GM12878 (cell line): ENCODE measurements around the gene SMURF1. TPM values are rescaled to one million over a fixed set of nuclear protein-coding genes. Genes with fewer than 3 reads are reported as not detected.

Experiments
- ATAC-seq: fragments of 200-7000 bp; cut with Tn5 transposase; 3 replicates; pipeline ENCODE4 v1.9.1; 2020; ENCODE audit warnings: mild to moderate bottlenecking, moderate library complexity
- BruUV-seq: library from RNA; stranded (reverse); fragments of 400-500 nt; replicated peaks from 2 replicates; lab custom pipeline; 2021; lab: Mats Ljungman, UMichigan
- CTCF ChIA-PET: fragments of 300-600 bp; sonication (Branson Sonifier 250); formaldehyde crosslinking; extraction: SDS; loops from one replicate; lab custom pipeline; 2021; ENCODE audit warnings: inconsistent platforms; lab: Yijun Ruan, JAX
- POLR2A ChIA-PET: fragments of 350-600 bp; formaldehyde crosslinking; extraction: SDS; loops from one replicate; lab custom pipeline; 2021; ENCODE audit warnings: inconsistent platforms; lab: Charles Lee
- RAD21 ChIA-PET: fragments of 300-600 bp; sonication (Branson Sonifier 250); formaldehyde crosslinking; loops from one replicate; lab custom pipeline; 2023; ENCODE audit warnings: antibody characterized with exemption; ENCODE audit not compliant: unreplicated experiment; lab: Charles Lee
- SMC1A ChIA-PET: fragments of 300-600 bp; sonication (Branson Sonifier 250); formaldehyde crosslinking; loops from one replicate; lab custom pipeline; 2023; ENCODE audit not compliant: unreplicated experiment, uncharacterized antibody; lab: Charles Lee
- DNase-seq: peaks from one replicate; pipeline ENCODE4 v3.0.0-alpha.2; 2011; ENCODE audit warnings: low read depth, low spot score
- FAIRE-seq: peaks from 3 replicates; lab custom pipeline; 2011; peaks lifted over from hg19 to GRCh38; lab: Jason Lieb, UNC
- H2AFZ ChIP-seq: 2 replicates; pipeline ENCODE4 v1.6.0; 2011; ENCODE audit warnings: low read depth, low read length, control low read depth; ENCODE audit not compliant: control insufficient read depth
- H3K27ac ChIP-seq: 2 replicates; pipeline ENCODE4 v1.5.1; 2011; ENCODE audit warnings: control low read depth; ENCODE audit not compliant: control insufficient read depth, insufficient read depth
- H3K27me3 ChIP-seq, 2 experiments: replicated peaks in 1 of 2; 2 replicates each; pipeline versions ENCODE4 v1.6.0 to v1.6.1; 2011; ENCODE audit warnings: low read length in 1 of 2; ENCODE audit not compliant: control insufficient read depth in 2 of 2, insufficient read depth in 2 of 2
- H3K36me3 ChIP-seq, 2 experiments: 2 replicates each; pipeline ENCODE4 v1.5.1; 2011; ENCODE audit warnings: low read length in 1 of 2; ENCODE audit not compliant: control insufficient read depth in 2 of 2, insufficient read depth in 2 of 2
- H3K4me1 ChIP-seq: 2 replicates; pipeline ENCODE4 v1.6.1; 2011; ENCODE audit warnings: mild to moderate bottlenecking, low read length, moderate library complexity, mixed read lengths; ENCODE audit not compliant: control insufficient read depth, insufficient read depth
- H3K4me2 ChIP-seq: 2 replicates; pipeline ENCODE4 v1.6.0; 2011; ENCODE audit warnings: control low read depth; ENCODE audit not compliant: control insufficient read depth, insufficient read depth
- H3K4me3 ChIP-seq: fragments of 200-600 bp; sonication (generic); 2 replicates; pipeline ENCODE4 v1.5.1; 2016
- H3K79me2 ChIP-seq: 2 replicates; pipeline ENCODE4 v1.6.0; 2011; ENCODE audit warnings: low read length; ENCODE audit not compliant: control insufficient read depth, insufficient read depth
- H3K9ac ChIP-seq: 2 replicates; pipeline ENCODE4 v1.8.0; 2011; ENCODE audit warnings: low read length, control low read depth, mixed read lengths; ENCODE audit not compliant: control insufficient read depth, insufficient read depth
- H3K9me3 ChIP-seq: replicated peaks from 3 replicates; pipeline ENCODE4 v1.5.1; 2011; ENCODE audit warnings: mild to moderate bottlenecking, low read length; ENCODE audit not compliant: control insufficient read depth, insufficient read depth
- H4K20me1 ChIP-seq: 2 replicates; pipeline ENCODE4 v1.6.0; 2011; ENCODE audit not compliant: control insufficient read depth, insufficient read depth
- ATF3 ChIP-seq: IDR thresholded peaks from 2 replicates; pipeline ENCODE4 v1.6.1; 2011; ENCODE audit warnings: low read depth, mild to moderate bottlenecking, low read length, moderate library complexity, borderline replicate concordance; ENCODE audit errors: extremely low read depth
- BACH1 ChIP-seq: fragments of 450-650 bp; IDR thresholded peaks from 2 replicates; pipeline ENCODE4 v1.6.1; 2017; ENCODE audit warnings: mild to moderate bottlenecking, borderline replicate concordance
- CEBPB ChIP-seq, 2 experiments: fragments of 150-350 bp in 1 of 2; IDR thresholded peaks; 2 replicates each; pipeline ENCODE4 v1.6.1; 2012 to 2014; ENCODE audit warnings: low read depth in 2 of 2, low read length in 2 of 2, borderline replicate concordance in 1 of 2, inconsistent platforms in 1 of 2
- E2F8 ChIP-seq: fragments of 450-650 bp; IDR thresholded peaks from 2 replicates; pipeline ENCODE4 v1.6.1; 2018; ENCODE audit warnings: mild to moderate bottlenecking, low read depth, moderate library complexity; ENCODE audit not compliant: partially characterized antibody
- HDGF ChIP-seq: fragments of 450-650 bp; IDR thresholded peaks from 2 replicates; pipeline ENCODE4 v1.6.1; 2016; ENCODE audit warnings: antibody characterized with exemption
- NFYB ChIP-seq: IDR thresholded peaks from 2 replicates; pipeline ENCODE4 v1.6.1; 2011; ENCODE audit warnings: low read depth, mild to moderate bottlenecking, low read length, improper control_type of control experiment, moderate library complexity; ENCODE audit not compliant: insufficient read depth
- SIX5 ChIP-seq: IDR thresholded peaks from 2 replicates; pipeline ENCODE4 v1.6.1; 2011; ENCODE audit warnings: mild to moderate bottlenecking, low read depth, low read length, moderate library complexity; ENCODE audit not compliant: severe bottlenecking
- SUPT20H ChIP-seq: IDR thresholded peaks from 2 replicates; pipeline ENCODE4 v1.6.1; 2011; ENCODE audit warnings: low read depth, mild to moderate bottlenecking, low read length, moderate library complexity, borderline replicate concordance; ENCODE audit not compliant: control insufficient read depth
- USF2 ChIP-seq: IDR thresholded peaks from 2 replicates; pipeline ENCODE4 v1.6.1; 2011; ENCODE audit warnings: low read depth, low read length, improper control_type of control experiment, borderline replicate concordance
- WGBS: methylation state at CpG from one replicate; pipeline ENCODE4 v1.1.6; 2016; ENCODE audit warnings: low lambda C conversion rate; ENCODE audit not compliant: insufficient replicate concordance, insufficient coverage; ENCODE audit errors: missing lambda C conversion rate; 5-methylcytosine and 5-hydroxymethylcytosine counted together
- in situ Hi-C: fragments of 300-500 bp; cut with MboI; formaldehyde crosslinking; loops from 9 replicates; pipeline ENCODE4 v1.14.3; 2018; ENCODE audit warnings: mixed read lengths
- intact Hi-C: fragments of 100-400 bp; cut with micrococcal nuclease; formaldehyde crosslinking; loops from one replicate; pipeline ENCODE4 v1.14.2; 2022; ENCODE audit not compliant: unreplicated experiment
- polyA plus RNA-seq, 11 experiments: library from polyadenylated mRNA; depleted of rRNA in 4 of 11; unstranded in 6 of 11; stranded (reverse) in 5 of 11; fragments of >200 nt; fragmentation: Nextera tagmentation in 4 of 11; fragmentation: Illumina TruSeq in 1 of 11; extraction: Ambion mirVana in 4 of 11; extraction: Trizol in 1 of 11; gene quantifications; 1 replicate in 1 of 11; 2 replicates in 10 of 11; pipeline versions ENCODE4 v1.2.1 to v1.2.3, GENCODE V29; 2011 to 2016; ENCODE audit warnings: inconsistent platforms in 2 of 11, missing spikeins in 2 of 11, low read depth in 1 of 11
- total RNA-seq, 4 experiments: library from RNA; depleted of rRNA in 3 of 4; stranded (reverse); fragments of >200 nt in 3 of 4; fragmentation: Illumina TruSeq in 1 of 4; extraction: Trizol in 1 of 4; gene quantifications; 2 replicates each; pipeline versions ENCODE4 v1.2.1 to v1.2.3, GENCODE V29; 2013 to 2021

Gene SMURF1
- total and polyA plus RNA-seq, 10 of the 15 experiments (the other 5 are each of a cell fraction or from before 2014, with no cell fraction given), result 0.76 to 14.0 (median 7.9) TPM

GRCh38 chr7:99038086-99038855, 105.6 kb downstream of the SMURF1 start:
- H3K4me3 ChIP-seq, result no peak overlapping the region
- ATAC-seq (no peak), DNase-seq (no peak), FAIRE-seq (no peak)
- H4K20me1 ChIP-seq, result no peaks in the 10 kb centered on the region
- no peak overlapping the region for H2AFZ ChIP-seq
- in situ Hi-C loops (no loop called here), intact Hi-C loops (no loop called here)
- WGBS, result 94% methylated on average over 25 of the region's 25 CpGs
- H3K9me3 ChIP-seq, result no peaks in the 10 kb centered on the region
- TF ChIP-seq SIX5 (no peak), USF2 (no peak), NFYB (no peak)
- H3K79me2 ChIP-seq, result no peaks in the 10 kb centered on the region
- no TSS peak for BruUV-seq
- ChIA-PET RAD21 (interaction anchor here (0.6 to 1.0 kb wide), 2 partner anchors 204 to 275 kb away, joined by 3 to 5 read pairs; no protein-coding TSS in a partner anchor), SMC1A (no interaction called here), CTCF (interaction anchor here (0.6 to 1.9 kb wide), 7 partner anchors 8 to 276 kb away, joined by 3 to 11 read pairs (median 3); no protein-coding TSS in a partner anchor), POLR2A (no interaction called here)
- H3K27ac ChIP-seq, result no peak overlapping the region
- peaks cover 29 to 36% of the 10 kb centered on the region in 2 experiments for H3K36me3 ChIP-seq
- H3K27me3 ChIP-seq, result no peaks in the 10 kb centered on the region
- H3K4me1 ChIP-seq, result no peaks in the 10 kb centered on the region; the same call in 1 of the 2 replicates
- no peak overlapping the region for H3K4me2 ChIP-seq
- no peak overlapping the region for H3K9ac ChIP-seq

- no peak overlapping the region for H3K4me3 ChIP-seq
- H3K36me3 ChIP-seq, result peaks cover 29 to 36% of the 10 kb centered on the region in 2 experiments
- no peak overlapping the region for H3K4me2 ChIP-seq
- ChIA-PET SMC1A (no interaction called here), CTCF (interaction anchor here (0.9 to 1.9 kb wide), 2 partner anchors 272 kb away, joined by 3 to 6 read pairs; no protein-coding TSS in a partner anchor), RAD21 (interaction anchor here (0.6 to 1.2 kb wide), 2 partner anchors 273 to 276 kb away, joined by 3 read pairs; no protein-coding TSS in a partner anchor), POLR2A (interaction anchor here (0.5 kb wide), 1 partner anchor 1460 kb away, joined by 4 read pairs; no protein-coding TSS in a partner anchor)
- DNase-seq, result no peak
- no peak for ATAC-seq
- no peak for FAIRE-seq
- H3K27ac ChIP-seq, result no peak overlapping the region
- no peaks in the 10 kb centered on the region for H3K79me2 ChIP-seq
- in situ Hi-C loops, result no loop called here
- H3K9ac ChIP-seq, result no peak overlapping the region
- no TSS peak for BruUV-seq
- H3K9me3 ChIP-seq, result no peaks in the 10 kb centered on the region
- WGBS, result 95% methylated on average over 16 of the region's 16 CpGs
- intact Hi-C loops, result no loop called here
- no peaks in the 10 kb centered on the region for H4K20me1 ChIP-seq
- H3K27me3 ChIP-seq, result no peaks in the 10 kb centered on the region
- no peak overlapping the region for H2AFZ ChIP-seq
- no peaks in the 10 kb centered on the region; the same call in 1 of the 2 replicates for H3K4me1 ChIP-seq
- TF ChIP-seq SUPT20H (no peak), ATF3 (no peak), CEBPB (IDR thresholded peaks at IDR 0.05; ENCODE audit: borderline replicate concordance in 1 of 2, low read depth in 2 of 2, low read length in 2 of 2) (no peak), E2F8 (no peak), BACH1 (no peak), HDGF (no peak)
Measured at GRCh38 chr7:99037327-99037940, 106.5 kb downstream of the SMURF1 start.
